Measurements from ENCODE around the gene ANKS1B.
"Not testable (repeated sequence)": the region's sequence is repeated elsewhere in the genome, so short reads cannot be mapped to it uniquely, and the experiment has no call there.

GRCh38 chr12:99624591-99624990 lies 360.1 kb downstream of the ANKS1B start:
- TF ChIP-seq ZNF274 (IDR thresholded peaks at IDR 0.05; ENCODE audit: low read depth, low read length); YY1 (IDR thresholded peaks at IDR 0.05; ENCODE audit: insufficient read depth, insufficient read length): not testable (repeated sequence)
